Sigmoid colon (tissue), 4 donors: Measurements from ENCODE around the gene GPR39.

ENCODE experiments used
- CTCF ChIP-seq, 4 experiments: fragments of 450-650 bp in 3 of 4; fragments of 200-600 bp in 1 of 4; IDR thresholded peaks; one replicate each; pipeline ENCODE4 v1.5.1; 2016 to 2019; ENCODE audit warnings: antibody characterized with exemption in 4 of 4, mild to moderate bottlenecking in 3 of 4, moderate library complexity in 2 of 4
- EP300 ChIP-seq, 4 donors: sonication (generic); formaldehyde crosslinking; IDR thresholded peaks; one replicate each; pipeline ENCODE4 v1.6.1; 2017; ENCODE audit warnings: antibody characterized with exemption in 4 of 4
- POLR2A ChIP-seq, 2 donors: fragments of 450-650 bp; IDR thresholded peaks; one replicate each; pipeline ENCODE4 v1.6.1; 2016; ENCODE audit warnings: antibody characterized with exemption in 2 of 2, mild to moderate bottlenecking in 2 of 2, moderate library complexity in 2 of 2

GRCh38 chr2:132468821-132469675 lies 52.4 kb downstream of the GPR39 start:
- no peak for TF ChIP-seq POLR2A (IDR thresholded peaks at IDR 0.05)
- no peak for TF ChIP-seq CTCF (IDR thresholded peaks at IDR 0.05)
- TF ChIP-seq EP300 (IDR thresholded peaks at IDR 0.05): no peak
